OCI-LY3 (cell line): ENCODE data around the gene EPN2.

ENCODE experiments used
- H2AFZ ChIP-seq: fragments of 200-600, 300-600 bp; shearing (Covaris generic); 2 replicates; pipeline ENCODE4 v1.6.0; 2014; ENCODE audit warnings: antibody characterized with exemption, low read depth, low read length
- H3K27ac ChIP-seq: fragments of 200-600, 300-600 bp; sonication (generic); 2 replicates; pipeline ENCODE4 v1.5.1; 2014; ENCODE audit warnings: mild to moderate bottlenecking, low read length, moderate library complexity, mixed read lengths
- H3K27me3 ChIP-seq: fragments of 200-600, 300-600 bp; sonication (generic); 2 replicates; pipeline ENCODE4 v1.6.1; 2014; ENCODE audit warnings: low read depth, low read length, mixed read lengths
- H3K36me3 ChIP-seq: fragments of 200-600, 300-600 bp; sonication (generic); replicated peaks from 2 replicates; pipeline ENCODE3; 2014; ENCODE audit warnings: low read depth, low read length, mixed read lengths
- H3K4me1 ChIP-seq: fragments of 300-600, 200-600 bp; sonication (generic); 2 replicates; pipeline ENCODE4 v1.6.1; 2014; ENCODE audit warnings: low read length, mixed read lengths
- H3K4me2 ChIP-seq: fragments of 200-600, 300-600 bp; sonication (generic); 2 replicates; pipeline ENCODE4 v1.6.1; 2014; ENCODE audit warnings: low read length, mixed read lengths
- H3K4me3 ChIP-seq: fragments of 300-600, 200-600 bp; sonication (generic); 2 replicates; pipeline ENCODE4 v1.5.1; 2014; ENCODE audit warnings: antibody characterized with exemption, mild to moderate bottlenecking, low read length, moderate library complexity
- H3K79me2 ChIP-seq: fragments of 300-600, 200-600 bp; shearing (Covaris generic); 2 replicates; pipeline ENCODE4 v1.6.1; 2014; ENCODE audit warnings: mild to moderate bottlenecking, low read length, mixed read lengths
- H3K9ac ChIP-seq: fragments of 300-600, 200-600 bp; shearing (Covaris generic); 2 replicates; pipeline ENCODE4 v1.6.0; 2014; ENCODE audit warnings: mild to moderate bottlenecking, low read length, moderate library complexity
- H3K9me3 ChIP-seq: fragments of 200-600, 300-600 bp; shearing (Covaris generic); 2 replicates; pipeline ENCODE4 v1.6.1; 2014; ENCODE audit warnings: low read length, mixed read lengths; ENCODE audit not compliant: insufficient read depth
- H4K20me1 ChIP-seq: fragments of 200-600, 300-600 bp; sonication (generic); 2 replicates; pipeline ENCODE4 v1.6.1; 2016; ENCODE audit warnings: low read length, mixed read lengths; ENCODE audit not compliant: insufficient read depth
- CTCF ChIP-seq: fragments of 200-600, 300-600 bp; sonication (generic); IDR thresholded peaks from 2 replicates; pipeline ENCODE4 v1.5.1; 2014; ENCODE audit warnings: antibody characterized with exemption, low read length, low read depth
- EZH2phosphoT487 ChIP-seq: fragments of 200-600 bp; shearing (Covaris generic); IDR thresholded peaks from 2 replicates; pipeline ENCODE4 v1.6.1; 2018; ENCODE audit warnings: antibody characterized with exemption, mixed run types, low read depth

EPN2 gene

GRCh38 chr17:19250421-19251173, 13.4 kb downstream of the EPN2 start:
- H3K9me3 ChIP-seq: no peaks in the 10 kb centered on the region
- no peak overlapping the region for H3K4me3 ChIP-seq
- H3K27me3 ChIP-seq: no peaks in the 10 kb centered on the region
- no peaks in the 10 kb centered on the region for H3K79me2 ChIP-seq
- no peak overlapping the region for H2AFZ ChIP-seq
- no peak for TF ChIP-seq EZH2phosphoT487
- TF ChIP-seq CTCF: no peak
- no peak overlapping the region for H3K4me2 ChIP-seq
- no peaks in the 10 kb centered on the region for H4K20me1 ChIP-seq
- H3K27ac ChIP-seq: no peak overlapping the region
- H3K9ac ChIP-seq: no peak overlapping the region
- H3K36me3 ChIP-seq: no peaks in the 10 kb centered on the region
- no peaks in the 10 kb centered on the region for H3K4me1 ChIP-seq

- Histone ChIP-seq H3K4me2 (no peak overlapping the region), H3K79me2 (no peaks in the 10 kb centered on the region), H3K4me1 (peaks cover 9% of the 10 kb centered on the region), H3K4me3 (no peak overlapping the region), H3K36me3 (no peaks in the 10 kb centered on the region), H3K9me3 (no peaks in the 10 kb centered on the region), H2AFZ (no peak overlapping the region), H3K27me3 (no peaks in the 10 kb centered on the region), H3K27ac (no peak overlapping the region), H3K9ac (no peak overlapping the region), H4K20me1 (no peaks in the 10 kb centered on the region)
- TF ChIP-seq CTCF (no peak), EZH2phosphoT487 (no peak)
Observed at GRCh38 chr17:19253112-19253511, 15.9 kb downstream of the EPN2 start.

- H3K4me1 ChIP-seq: peaks cover 9% of the 10 kb centered on the region
- H3K36me3 ChIP-seq: no peaks in the 10 kb centered on the region
- no peaks in the 10 kb centered on the region for H4K20me1 ChIP-seq
- H3K9me3 ChIP-seq: no peaks in the 10 kb centered on the region
- H3K27ac ChIP-seq: no peak overlapping the region
- H2AFZ ChIP-seq: no peak overlapping the region
- H3K27me3 ChIP-seq: no peaks in the 10 kb centered on the region
- H3K4me2 ChIP-seq: no peak overlapping the region
- TF ChIP-seq CTCF: no peak
- TF ChIP-seq EZH2phosphoT487: no peak
- H3K79me2 ChIP-seq: no peaks in the 10 kb centered on the region
- no peak overlapping the region for H3K4me3 ChIP-seq
- H3K9ac ChIP-seq: no peak overlapping the region
Observed at GRCh38 chr17:19254651-19255050, 17.5 kb downstream of the EPN2 start.

- peaks cover 9% of the 10 kb centered on the region for H3K4me1 ChIP-seq
Observed at GRCh38 chr17:19255279-19255678, 18.1 kb downstream of the EPN2 start.

More at GRCh38 chr17:19255279-19255678, 18.1 kb downstream of the EPN2 start:
- Histone ChIP-seq H3K27me3 (no peaks in the 10 kb centered on the region), H4K20me1 (no peaks in the 10 kb centered on the region), H3K4me2 (no peak overlapping the region), H3K4me3 (no peak overlapping the region), H3K79me2 (no peaks in the 10 kb centered on the region), H3K36me3 (no peaks in the 10 kb centered on the region), H2AFZ (no peak overlapping the region), H3K9me3 (no peaks in the 10 kb centered on the region), H3K9ac (no peak overlapping the region), H3K27ac (no peak overlapping the region)
- TF ChIP-seq CTCF (no peak), EZH2phosphoT487 (no peak)
